Stimulated activated CD8-positive, alpha-beta memory T cell treated with anti-CD3 and anti-CD28 coated beads, Interleukin-7, amount 100 ng/mL, for 24 hours (primary cell): ENCODE measurements around the gene C22orf23.

Source experiments
- DNase-seq: peaks from one replicate; pipeline ENCODE4 v3.0.0-alpha.2; 2020; ENCODE audit warnings: low read depth

C22orf23 gene

GRCh38 chr22:37897807-37898206, 55.6 kb downstream of the C22orf23 start:
- no peak for DNase-seq

GRCh38 chr22:37896939-37897338, 56.5 kb downstream of the C22orf23 start:
- DNase-seq, result no peak

- no peak for DNase-seq
Observed at GRCh38 chr22:37896181-37896592, 57.2 kb downstream of the C22orf23 start.

GRCh38 chr22:37894939-37895670, 58.3 kb downstream of the C22orf23 start:
- no peak for DNase-seq

- DNase-seq, result no peak
Observed at GRCh38 chr22:37893583-37893983, 59.8 kb downstream of the C22orf23 start.
